CD8-positive, alpha-beta memory T cell (primary cell): ENCODE measurements around the gene LENG8. TPM values are rescaled to one million over a fixed set of nuclear protein-coding genes. Genes with fewer than 3 reads are reported as not detected.
A peak's percentile ranks its signal among the peaks of the same experiment; 100 is the strongest.

Experiments
- CTCF ChIA-PET: fragments of 350-600 bp; sonication (Branson Sonifier 250); formaldehyde crosslinking; loops from one replicate; lab custom pipeline; 2021; ENCODE audit warnings: antibody characterized with exemption; lab: Charles Lee
- POLR2A ChIA-PET: fragments of 350-600 bp; sonication (Branson Sonifier 250); formaldehyde crosslinking; loops from one replicate; lab custom pipeline; 2021; ENCODE audit warnings: antibody characterized with exemption; lab: Charles Lee
- DNase-seq, 5 donors: peaks; one replicate each; pipeline versions ENCODE4 v3.0.0 to v3.0.0-alpha.2; 2020 to 2022; ENCODE audit warnings: mixed read lengths in 1 of 5
- H3K27ac ChIP-seq: one replicate; pipeline ENCODE4 v1.7.0; 2013; ENCODE audit warnings: low read depth, mild to moderate bottlenecking, low read length, moderate library complexity
- H3K27me3 ChIP-seq: 2 replicates; pipeline ENCODE4 v1.7.0; 2013; ENCODE audit warnings: low read length, mild to moderate bottlenecking; ENCODE audit not compliant: insufficient read depth, poor library complexity, severe bottlenecking
- H3K36me3 ChIP-seq: 2 replicates; pipeline ENCODE4 v1.7.0; 2013; ENCODE audit warnings: mild to moderate bottlenecking, low read length, moderate library complexity; ENCODE audit not compliant: insufficient read depth
- H3K4me1 ChIP-seq: 2 replicates; pipeline ENCODE4 v1.7.0; 2013; ENCODE audit warnings: mild to moderate bottlenecking, low read length, moderate library complexity; ENCODE audit not compliant: insufficient read depth
- H3K4me3 ChIP-seq: 2 replicates; pipeline ENCODE4 v1.7.0; 2013; ENCODE audit warnings: mild to moderate bottlenecking, low read length
- H3K9me3 ChIP-seq: 2 replicates; pipeline ENCODE4 v1.7.0; 2013; ENCODE audit warnings: mild to moderate bottlenecking, low read length
- H3K27ac Mint-ChIP-seq, 8 donors: one replicate each; pipeline ENCODE4 v1.8.0; 2020 to 2021; ENCODE audit warnings: mixed read lengths in 8 of 8, mild to moderate bottlenecking in 6 of 8, inconsistent platforms in 3 of 8, moderate library complexity in 3 of 8
- H3K27me3 Mint-ChIP-seq, 2 donors: one replicate each; pipeline ENCODE4 v1.8.0; 2020 to 2021; ENCODE audit warnings: mixed read lengths in 2 of 2, mild to moderate bottlenecking in 1 of 2, moderate library complexity in 1 of 2
- H3K36me3 Mint-ChIP-seq, 3 donors: one replicate each; pipeline ENCODE4 v1.8.0; 2020 to 2021; ENCODE audit warnings: mixed read lengths in 3 of 3, inconsistent platforms in 1 of 3, mild to moderate bottlenecking in 1 of 3
- H3K4me1 Mint-ChIP-seq, 3 donors: one replicate each; pipeline ENCODE4 v1.8.0; 2020 to 2021; ENCODE audit warnings: mixed read lengths in 3 of 3, inconsistent platforms in 1 of 3, mild to moderate bottlenecking in 1 of 3
- H3K4me3 Mint-ChIP-seq, 7 donors: one replicate each; pipeline ENCODE4 v1.8.0; 2020 to 2021; ENCODE audit warnings: mixed read lengths in 7 of 7, mild to moderate bottlenecking in 6 of 7, moderate library complexity in 4 of 7, inconsistent platforms in 2 of 7
- H3K9me3 Mint-ChIP-seq, 5 donors: one replicate each; pipeline ENCODE4 v1.8.0; 2020 to 2022; ENCODE audit warnings: mixed read lengths in 5 of 5, mild to moderate bottlenecking in 3 of 5, moderate library complexity in 2 of 5, inconsistent platforms in 1 of 5
- polyA plus RNA-seq: library from polyadenylated mRNA; unstranded; fragments of 300-500 nt; fragmentation: Illumina TruSeq; gene quantifications from one replicate; pipeline ENCODE4 v1.2.3, GENCODE V29; 2021
- total RNA-seq, 2 experiments: library from RNA; stranded (reverse); gene quantifications; one replicate each; pipeline ENCODE4 v1.2.3, GENCODE V29; 2021

The LENG8 gene
- total and polyA plus RNA-seq, 3 experiments from 2014 or later: 8.0 to 144 (median 132) TPM

DNA sequence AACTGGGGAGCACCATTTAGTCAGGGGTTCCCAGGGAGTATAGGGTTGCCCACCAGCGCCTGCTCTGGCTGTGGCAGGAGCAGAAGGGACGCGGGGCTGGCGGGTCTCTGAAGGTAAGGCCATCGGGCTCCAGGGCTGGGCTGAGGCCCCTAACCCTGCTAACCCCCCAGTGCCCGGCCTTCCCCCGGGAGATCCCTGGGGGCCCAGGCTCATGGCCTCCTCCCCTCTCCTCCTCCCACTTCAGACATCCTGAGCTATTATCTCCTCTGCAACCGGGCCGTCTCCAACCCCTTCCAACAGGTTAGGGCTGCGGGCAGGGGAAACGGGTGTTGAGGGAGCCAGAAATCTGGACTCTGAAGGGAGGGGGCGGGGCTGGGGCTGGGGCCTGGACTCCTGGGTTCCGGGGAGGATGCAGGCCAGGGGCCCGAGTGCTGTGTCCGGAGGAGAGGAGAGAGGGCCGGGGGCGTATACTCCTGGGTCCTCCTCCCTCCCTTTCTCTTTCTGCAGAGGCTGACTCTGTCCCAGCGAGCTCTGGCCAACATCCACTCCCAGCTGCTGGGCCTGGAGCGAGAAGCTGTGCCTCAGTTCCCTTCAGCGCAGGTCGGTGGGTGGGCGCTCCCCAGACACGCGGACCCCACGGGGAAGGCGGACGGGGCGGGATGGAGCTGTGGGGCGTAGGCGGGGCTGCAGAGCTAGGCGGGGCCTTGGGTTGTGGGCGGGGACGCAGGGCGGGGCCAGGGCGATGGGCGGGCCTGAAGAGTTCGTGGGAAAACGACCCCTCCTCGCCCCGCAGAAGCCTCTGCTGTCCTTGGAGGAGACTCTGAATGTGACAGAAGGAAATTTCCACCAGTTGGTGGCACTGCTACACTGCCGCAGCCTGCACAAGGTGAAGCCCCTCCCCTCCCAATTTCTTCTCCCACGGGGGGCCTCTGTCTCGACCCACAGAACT lies 18.4 kb upstream of the LENG8 start:
- H3K4me3 ChIP-seq: no peak overlapping the region
- ChIA-PET POLR2A (no interaction called here), CTCF (no interaction called here)
- H3K36me3 Mint-ChIP-seq: no peaks in the 10 kb centered on the region
- no peaks in the 10 kb centered on the region for H3K36me3 ChIP-seq
- H3K4me3 Mint-ChIP-seq: peak overlapping the region in 6 of 7 donors; percentile 32 to 84 (median 42)
- H3K27ac ChIP-seq: no peak overlapping the region
- no peaks in the 10 kb centered on the region for H3K9me3 ChIP-seq
- H3K9me3 Mint-ChIP-seq: no peaks in the 10 kb centered on the region
- peaks cover 18 to 19% of the 10 kb centered on the region in 2 donors for H3K27me3 Mint-ChIP-seq
- peaks cover 10 to 29% (median 16%) of the 10 kb centered on the region in 3 donors for H3K4me1 Mint-ChIP-seq
- peaks cover 11% of the 10 kb centered on the region for H3K4me1 ChIP-seq
- DNase-seq: peak in 4 of 5 donors; percentile 25 to 40 (median 35)
- H3K27me3 ChIP-seq: no peaks in the 10 kb centered on the region
- peak overlapping the region in 1 of 8 donors; percentile 84 for H3K27ac Mint-ChIP-seq

DNA sequence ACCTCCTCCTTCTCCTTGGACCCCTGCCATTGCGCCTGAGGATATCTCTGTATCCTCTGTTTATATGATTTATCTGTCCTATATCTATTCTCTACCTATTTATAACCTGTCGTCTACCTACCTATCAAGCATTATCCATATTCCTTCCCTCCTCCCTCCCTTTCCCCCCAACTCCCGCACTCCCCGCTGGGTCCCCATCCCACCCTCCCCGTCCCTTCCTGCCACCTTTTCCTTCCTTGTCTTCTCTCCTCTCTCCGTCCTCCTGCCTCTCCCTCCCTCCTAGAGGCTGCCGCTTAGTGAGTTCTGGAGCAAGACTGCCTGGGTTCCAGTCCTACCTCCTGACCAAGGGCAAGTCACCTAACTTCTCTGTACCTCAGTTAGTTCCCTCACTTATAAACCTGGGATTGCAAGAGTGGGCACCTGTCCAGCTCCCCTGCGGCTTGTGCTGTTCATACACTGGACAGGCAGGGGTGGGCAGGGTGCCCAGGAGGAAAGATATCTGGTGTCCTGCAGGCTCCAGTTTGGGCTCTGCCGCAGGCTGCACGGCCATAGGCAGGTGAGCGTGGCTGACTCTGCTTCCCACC lies 17.7 kb upstream of the LENG8 start:
- H3K36me3 Mint-ChIP-seq: no peaks in the 10 kb centered on the region
- peak overlapping the region in 6 of 7 donors; percentile 15 to 84 (median 42) for H3K4me3 Mint-ChIP-seq
- H3K4me1 Mint-ChIP-seq: peaks cover 10 to 32% (median 16%) of the 10 kb centered on the region in 3 donors
- ChIA-PET CTCF (no interaction called here), POLR2A (no interaction called here)
- Histone ChIP-seq H3K27ac (no peak overlapping the region), H3K4me3 (no peak overlapping the region), H3K9me3 (no peaks in the 10 kb centered on the region), H3K4me1 (peaks cover 11% of the 10 kb centered on the region), H3K36me3 (no peaks in the 10 kb centered on the region), H3K27me3 (no peaks in the 10 kb centered on the region)
- H3K27me3 Mint-ChIP-seq: peaks cover 13 to 15% of the 10 kb centered on the region in 2 donors
- no peaks in the 10 kb centered on the region for H3K9me3 Mint-ChIP-seq
- DNase-seq: no peak
- H3K27ac Mint-ChIP-seq: peak overlapping the region in 2 of 8 donors; percentile 20 to 84

DNA sequence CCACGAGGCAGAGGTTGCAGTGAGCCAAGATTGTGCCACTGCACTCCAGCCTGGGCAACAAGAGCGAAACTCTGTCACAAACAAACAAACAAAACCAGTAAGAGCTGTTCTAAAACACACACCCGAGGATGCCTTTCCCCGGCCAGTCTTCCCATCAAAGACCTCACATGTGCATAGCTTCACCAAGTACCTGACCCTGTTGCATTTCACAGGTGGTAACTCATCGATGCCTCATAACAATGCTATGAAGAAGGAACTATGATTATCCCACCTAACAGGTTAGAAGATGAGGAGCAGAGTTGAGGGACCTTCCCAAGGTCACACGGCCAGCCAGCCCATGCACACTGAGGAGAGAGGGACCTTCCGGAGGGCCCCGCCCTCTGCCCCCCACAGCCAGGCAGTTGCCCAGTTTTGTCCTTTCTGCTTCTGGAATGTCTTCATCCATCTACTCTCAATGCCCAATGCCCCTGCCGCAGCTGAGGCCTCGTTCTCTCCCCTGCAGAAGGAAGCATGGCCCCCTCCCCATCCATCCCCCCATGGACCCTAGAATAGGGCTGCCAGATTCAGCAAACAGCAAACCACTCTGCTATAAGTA lies 16.8 kb upstream of the LENG8 start:
- Histone ChIP-seq H3K4me1 (peaks cover 11% of the 10 kb centered on the region), H3K36me3 (no peaks in the 10 kb centered on the region), H3K27me3 (no peaks in the 10 kb centered on the region), H3K9me3 (no peaks in the 10 kb centered on the region), H3K4me3 (no peak overlapping the region), H3K27ac (no peak overlapping the region)
- no peak for DNase-seq
- Mint-ChIP-seq H3K36me3 (peaks cover 0 to 2% (median 0%) of the 10 kb centered on the region in 3 donors), H3K27me3 (peaks cover 10 to 13% of the 10 kb centered on the region in 2 donors), H3K4me1 (peaks cover 10 to 36% (median 20%) of the 10 kb centered on the region in 3 donors), H3K9me3 (no peaks in the 10 kb centered on the region), H3K4me3 (no peak overlapping the region), H3K27ac (peak overlapping the region in 2 of 8 donors; percentile 12 to 63)
- ChIA-PET POLR2A (interaction anchor here (0.6 kb wide), 1 partner anchor 11 kb away, joined by 3 read pairs; no protein-coding TSS in a partner anchor), CTCF (interaction anchor here (1.2 kb wide), 1 partner anchor 12 kb away, joined by 3 read pairs; no protein-coding TSS in a partner anchor)

DNA sequence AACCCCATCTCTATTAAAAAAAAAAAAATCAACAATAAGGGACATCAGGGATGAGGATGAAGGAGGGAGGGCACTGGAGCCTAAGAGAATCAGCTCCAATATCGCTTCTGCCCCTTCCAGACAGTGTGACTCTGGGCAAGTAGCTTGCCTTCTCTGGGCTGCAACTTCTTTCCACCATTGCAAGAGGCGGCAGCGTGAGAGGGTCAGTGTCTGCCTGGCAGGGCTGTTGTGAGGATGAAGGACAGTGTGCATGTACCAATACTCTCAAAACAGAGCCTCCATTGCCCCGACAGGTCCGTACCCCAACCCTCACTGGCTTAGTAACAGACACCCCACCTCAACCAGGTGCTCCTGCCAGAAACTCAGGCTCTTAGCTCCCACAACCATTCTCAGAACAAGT lies 15.3 kb upstream of the LENG8 start:
- Mint-ChIP-seq H3K27me3 (peaks cover 6 to 7% of the 10 kb centered on the region in 2 donors), H3K9me3 (no peaks in the 10 kb centered on the region), H3K36me3 (peaks cover 0 to 8% (median 0%) of the 10 kb centered on the region in 3 donors), H3K27ac (peak overlapping the region in 2 of 8 donors; percentile 43 to 58), H3K4me3 (no peak overlapping the region), H3K4me1 (peaks cover 10 to 43% (median 20%) of the 10 kb centered on the region in 3 donors)
- no peak for DNase-seq
- no peaks in the 10 kb centered on the region for H3K36me3 ChIP-seq
- no peak overlapping the region for H3K27ac ChIP-seq
- H3K9me3 ChIP-seq: no peaks in the 10 kb centered on the region
- ChIA-PET CTCF (interaction anchor here (0.7 to 1.3 kb wide), 3 partner anchors 13 to 29 kb away, joined by 3 read pairs; no protein-coding TSS in a partner anchor), POLR2A (no interaction called here)
- no peak overlapping the region for H3K4me3 ChIP-seq
- H3K4me1 ChIP-seq: peaks cover 11% of the 10 kb centered on the region
- H3K27me3 ChIP-seq: no peaks in the 10 kb centered on the region

DNA sequence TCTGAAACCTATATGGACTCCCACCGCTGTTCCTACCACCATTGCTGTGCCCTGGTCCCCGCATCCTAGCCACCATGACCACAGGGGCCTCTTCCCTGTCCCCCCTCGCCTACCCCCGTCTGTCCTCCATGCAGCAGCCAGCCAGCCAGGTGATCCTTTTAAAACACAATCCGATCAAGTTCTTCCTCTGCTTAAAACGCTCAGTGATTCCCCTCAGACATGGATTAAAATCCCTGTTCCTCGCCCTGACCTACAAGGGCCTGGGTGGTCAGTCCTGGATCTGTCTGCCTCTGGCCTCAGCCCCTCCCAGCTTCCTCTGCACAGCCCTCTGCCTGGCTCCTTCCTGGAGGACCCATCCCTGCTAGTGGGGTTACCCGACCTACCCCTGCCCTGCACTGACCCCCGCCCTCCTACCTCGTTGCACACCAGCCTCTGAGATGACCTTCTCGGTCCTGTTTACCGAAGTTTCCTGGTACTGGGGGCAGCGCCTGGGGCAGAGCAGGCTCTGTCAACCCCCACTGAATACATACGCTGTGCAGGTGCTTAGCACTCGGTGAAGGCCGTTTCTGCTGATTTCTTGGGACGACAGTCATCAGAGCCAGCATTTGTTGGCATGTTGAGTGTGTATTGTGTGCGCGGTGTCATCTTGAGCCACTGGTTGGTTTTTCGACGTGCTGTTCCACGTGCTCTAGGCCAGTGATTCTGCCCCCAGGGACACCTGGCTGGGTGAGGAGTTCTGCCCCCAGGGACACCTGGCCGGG lies 14.7 kb upstream of the LENG8 start:
- CTCF ChIA-PET: interaction anchor here (0.7 to 1.3 kb wide), 2 partner anchors 14 to 29 kb away, joined by 3 read pairs; no protein-coding TSS in a partner anchor
- H3K9me3 Mint-ChIP-seq: no peaks in the 10 kb centered on the region
- peaks cover 10 to 43% (median 20%) of the 10 kb centered on the region in 3 donors for H3K4me1 Mint-ChIP-seq
- Histone ChIP-seq H3K27me3 (no peaks in the 10 kb centered on the region), H3K4me1 (peaks cover 11% of the 10 kb centered on the region), H3K36me3 (no peaks in the 10 kb centered on the region), H3K27ac (no peak overlapping the region), H3K9me3 (no peaks in the 10 kb centered on the region), H3K4me3 (no peak overlapping the region)
- POLR2A ChIA-PET: interaction anchor here (1.2 kb wide), 1 partner anchor 14 kb away, joined by 4 read pairs; no protein-coding TSS in a partner anchor
- peaks cover 2 to 3% of the 10 kb centered on the region in 2 donors for H3K27me3 Mint-ChIP-seq
- H3K36me3 Mint-ChIP-seq: peaks cover 0 to 14% (median 2%) of the 10 kb centered on the region in 3 donors
- DNase-seq: no peak
- peak overlapping the region in 1 of 7 donors; percentile 67 for H3K4me3 Mint-ChIP-seq
- H3K27ac Mint-ChIP-seq: peak overlapping the region in 2 of 8 donors; percentile 43 to 58

DNA sequence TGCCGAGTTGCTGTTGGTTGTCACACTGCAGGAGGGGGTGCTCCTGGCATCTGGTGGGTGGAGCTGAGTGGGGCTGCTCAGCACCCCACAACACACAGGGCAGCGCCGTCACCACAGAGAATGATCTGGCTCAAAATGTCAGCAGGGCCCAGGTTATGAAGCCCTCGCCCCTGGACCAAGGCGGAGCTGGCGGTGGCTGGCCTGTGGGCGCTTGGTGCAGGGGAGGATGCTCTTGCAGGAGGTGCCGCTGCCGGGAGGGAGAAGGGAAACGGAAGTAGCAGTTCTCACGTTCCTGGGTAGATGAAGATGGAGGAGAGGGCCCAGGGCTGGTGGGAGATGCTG lies 14.2 kb upstream of the LENG8 start:
- H3K36me3 Mint-ChIP-seq: peaks cover 0 to 16% (median 2%) of the 10 kb centered on the region in 3 donors
- ChIA-PET POLR2A (interaction anchor here (1.2 kb wide), 1 partner anchor 14 kb away, joined by 4 read pairs; no protein-coding TSS in a partner anchor), CTCF (no interaction called here)
- Histone ChIP-seq H3K4me3 (no peak overlapping the region), H3K4me1 (peaks cover 11% of the 10 kb centered on the region), H3K9me3 (no peaks in the 10 kb centered on the region), H3K36me3 (no peaks in the 10 kb centered on the region), H3K27ac (no peak overlapping the region), H3K27me3 (no peaks in the 10 kb centered on the region)
- peak overlapping the region in 4 of 8 donors; percentile 24 to 48 (median 29) for H3K27ac Mint-ChIP-seq
- H3K4me3 Mint-ChIP-seq: peak overlapping the region in 1 of 7 donors; percentile 67
- DNase-seq: no peak
- H3K9me3 Mint-ChIP-seq: no peaks in the 10 kb centered on the region
- H3K27me3 Mint-ChIP-seq: peaks cover 0 to 3% of the 10 kb centered on the region in 2 donors
- H3K4me1 Mint-ChIP-seq: peaks cover 10 to 43% (median 20%) of the 10 kb centered on the region in 3 donors

DNA sequence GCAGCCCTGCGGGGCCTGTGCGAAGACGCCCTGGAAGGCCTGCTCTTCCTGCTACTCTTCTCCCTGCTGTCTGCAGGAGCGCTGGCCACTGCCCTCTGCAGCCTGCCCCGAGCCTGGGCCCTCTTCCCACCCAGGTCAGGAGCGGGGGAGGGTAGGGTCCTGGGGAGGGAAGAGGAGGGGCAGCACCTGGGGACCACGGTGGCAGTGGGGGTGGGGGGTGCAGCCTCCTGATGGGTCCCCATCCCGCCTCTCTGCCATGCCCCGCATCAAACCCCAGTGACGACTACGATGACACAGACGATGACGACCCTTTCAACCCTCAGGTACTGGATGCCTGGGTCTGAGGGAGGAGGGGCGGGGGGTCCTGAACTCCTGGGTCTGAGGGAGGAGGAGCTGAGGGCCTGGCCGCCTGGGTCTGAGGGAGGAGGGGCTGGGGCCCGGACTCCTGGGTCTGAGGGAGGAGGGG lies 13.4 kb upstream of the LENG8 start:
- Mint-ChIP-seq H3K36me3 (peaks cover 0 to 20% (median 2%) of the 10 kb centered on the region in 3 donors), H3K9me3 (no peaks in the 10 kb centered on the region), H3K27me3 (peaks cover 0 to 3% of the 10 kb centered on the region in 2 donors), H3K4me1 (peaks cover 10 to 43% (median 22%) of the 10 kb centered on the region in 3 donors), H3K27ac (no peak overlapping the region), H3K4me3 (no peak overlapping the region)
- no peak for DNase-seq
- H3K27ac ChIP-seq: no peak overlapping the region
- no peak overlapping the region for H3K4me3 ChIP-seq
- no peaks in the 10 kb centered on the region for H3K36me3 ChIP-seq
- H3K4me1 ChIP-seq: peaks cover 5% of the 10 kb centered on the region
- ChIA-PET POLR2A (interaction anchor here (1.2 kb wide), 1 partner anchor 13 kb away, joined by 4 read pairs; no protein-coding TSS in a partner anchor), CTCF (no interaction called here)
- H3K9me3 ChIP-seq: no peaks in the 10 kb centered on the region
- H3K27me3 ChIP-seq: no peaks in the 10 kb centered on the region
